K562 (cell line): Measurements from ENCODE around the gene B4GALT5. TPM values are rescaled to one million over a fixed set of nuclear protein-coding genes. Genes with fewer than 3 reads are reported as not detected.
A peak's percentile ranks its signal among the peaks of the same experiment; 100 is the strongest.

Experiments
- ATAC-seq: fragments of 200-7000 bp; cut with Tn5 transposase; 3 replicates; pipeline ENCODE4 v1.9.1; 2020; ENCODE audit warnings: moderate library complexity
- BruUV-seq: library from RNA; stranded (reverse); fragments of 400-500 nt; replicated peaks from 2 replicates; lab custom pipeline; 2021; lab: Mats Ljungman, UMichigan
- CTCF ChIA-PET: fragments of 300-600 bp; formaldehyde crosslinking; extraction: SDS; loops from one replicate; lab custom pipeline; 2021; ENCODE audit warnings: low intra/inter-chr PET ratio; lab: Yijun Ruan, JAX
- POLR2A ChIA-PET: fragments of 300-600, 350-650 bp; sonication (Branson Sonifier 250); formaldehyde crosslinking; extraction: SDS; loops from one replicate; lab custom pipeline; 2021; ENCODE audit warnings: antibody characterized with exemption, inconsistent platforms; lab: Yijun Ruan, JAX
- DNase-seq, 4 experiments: peaks; one replicate each; pipeline versions ENCODE4 v3.0.0 to v3.0.0-alpha.2; 2011 to 2018; ENCODE audit warnings: low spot score in 3 of 4, mixed read lengths in 3 of 4; ENCODE audit errors: extremely low read depth in 1 of 4
- FAIRE-seq: peaks from 2 replicates; lab custom pipeline; 2011; peaks lifted over from hg19 to GRCh38; lab: Jason Lieb, UNC
- H2AFZ ChIP-seq: 2 replicates; pipeline ENCODE4 v1.6.0; 2011; ENCODE audit warnings: low read depth, low read length, control low read depth, inconsistent platforms
- H3K27ac ChIP-seq: fragments of 200-600 bp; 3 replicates; pipeline ENCODE4 v1.8.0; 2011; ENCODE audit warnings: low read depth, mild to moderate bottlenecking, control low read depth, inconsistent platforms, low read length, moderate library complexity, mixed read lengths; ENCODE audit errors: extremely low read depth
- H3K27me3 ChIP-seq, 2 experiments: fragments of 300-600 bp in 1 of 2; 2 replicates in 1 of 2; 3 replicates in 1 of 2; pipeline versions ENCODE4 v1.6.0 to v1.8.0; 2011; ENCODE audit warnings: inconsistent platforms in 2 of 2, low read length in 2 of 2, mild to moderate bottlenecking in 1 of 2, mixed read lengths in 1 of 2, moderate library complexity in 1 of 2; ENCODE audit not compliant: control insufficient read depth in 2 of 2, insufficient read depth in 2 of 2
- H3K36me3 ChIP-seq: fragments of 300-600 bp; 3 replicates; pipeline ENCODE4 v1.8.0; 2011; ENCODE audit warnings: mild to moderate bottlenecking, low read length, inconsistent platforms; ENCODE audit not compliant: control insufficient read depth, insufficient read depth
- H3K4me1 ChIP-seq, 2 experiments: fragments of 200-600 bp in 1 of 2; replicated peaks in 1 of 2; 2 replicates in 1 of 2; 3 replicates in 1 of 2; pipeline versions ENCODE4 v1.5.1 to v1.8.0; 2011; ENCODE audit warnings: inconsistent platforms in 2 of 2, low read length in 2 of 2, mild to moderate bottlenecking in 1 of 2, mixed read lengths in 1 of 2, moderate library complexity in 1 of 2; ENCODE audit not compliant: control insufficient read depth in 2 of 2, insufficient read depth in 2 of 2
- H3K4me2 ChIP-seq: 2 replicates; pipeline ENCODE4 v1.6.1; 2011; ENCODE audit warnings: low read length, control low read depth, inconsistent platforms, mixed read lengths; ENCODE audit not compliant: insufficient read depth
- H3K4me3 ChIP-seq: fragments of 200-600 bp; sonication (generic), shearing (Covaris generic); 2 replicates; pipeline ENCODE4 v1.5.1; 2016; ENCODE audit warnings: control low read depth, inconsistent platforms
- H3K79me2 ChIP-seq: fragments of 200-600 bp; 3 replicates; pipeline ENCODE4 v1.8.0; 2011; ENCODE audit warnings: low read length, inconsistent platforms; ENCODE audit not compliant: control insufficient read depth, insufficient read depth
- H3K9ac ChIP-seq, 2 experiments: 2 replicates each; pipeline versions ENCODE4 v1.6.0 to v1.6.1; 2011; ENCODE audit warnings: low read depth in 2 of 2, low read length in 2 of 2, control low read depth in 1 of 2, inconsistent platforms in 1 of 2, mild to moderate bottlenecking in 1 of 2, mixed read lengths in 1 of 2; ENCODE audit not compliant: insufficient read depth in 1 of 2
- H3K9me1 ChIP-seq: one replicate; pipeline ENCODE4 v1.6.0; 2011; ENCODE audit warnings: inconsistent platforms, mild to moderate bottlenecking, low read length, moderate library complexity; ENCODE audit not compliant: control insufficient read depth, insufficient read depth
- H3K9me3 ChIP-seq: replicated peaks from 2 replicates; pipeline ENCODE4 v1.5.1; 2011; ENCODE audit warnings: low read depth, low read length, inconsistent platforms; ENCODE audit not compliant: control insufficient read depth, insufficient read depth
- H4K20me1 ChIP-seq: replicated peaks from 2 replicates; pipeline ENCODE4 v1.6.1; 2011; ENCODE audit warnings: low read length, inconsistent platforms, mixed read lengths; ENCODE audit not compliant: control insufficient read depth, insufficient read depth
- CBFA2T2 ChIP-seq: fragments of 450-650 bp; conservative IDR thresholded peaks from 2 replicates; pipeline ENCODE4 v1.6.1; 2017; ENCODE audit warnings: mild to moderate bottlenecking
- GABPB1 ChIP-seq: sonication (generic); formaldehyde crosslinking; IDR thresholded peaks from 2 replicates; pipeline ENCODE4 v1.8.0; 2022; ENCODE audit warnings: mild to moderate bottlenecking, missing genetic modification reagents
- HSF4 ChIP-seq: fragments of 250-450 bp; sonication (Bioruptor Pico); IDR thresholded peaks from 2 replicates; pipeline ENCODE4 v2.1.2; 2022; ENCODE audit warnings: mild to moderate bottlenecking, moderate library complexity, borderline replicate concordance
- IRF1 ChIP-seq: sonication (generic); formaldehyde crosslinking; IDR thresholded peaks from 2 replicates; pipeline ENCODE4 v1.8.0; 2022; ENCODE audit warnings: missing genetic modification reagents, mild to moderate bottlenecking, borderline replicate concordance
- KAT8 ChIP-seq: fragments of 450-650 bp; IDR thresholded peaks from 2 replicates; pipeline ENCODE4 v1.6.1; 2016; ENCODE audit warnings: low read depth, mild to moderate bottlenecking
- LARP7 ChIP-seq: fragments of 450-650 bp; IDR thresholded peaks from 2 replicates; pipeline ENCODE4 v1.6.1; 2016
- MTA1 ChIP-seq: fragments of 450-650 bp; IDR thresholded peaks from 2 replicates; pipeline ENCODE4 v1.6.1; 2017; ENCODE audit warnings: borderline replicate concordance
- PPARD ChIP-seq: fragments of 250-450 bp; sonication (Bioruptor Pico); IDR thresholded peaks from 2 replicates; pipeline ENCODE4 v1.8.0; 2022; ENCODE audit warnings: inconsistent platforms, mild to moderate bottlenecking, moderate library complexity
- PRPF4 ChIP-seq: fragments of 200-400 bp; formaldehyde crosslinking; IDR thresholded peaks from one replicate; pipeline ENCODE4 v1.6.1; 2017; ENCODE audit warnings: low read length, low read depth, mild to moderate bottlenecking; ENCODE audit not compliant: insufficient read depth, poor library complexity, severe bottlenecking
- PTRF ChIP-seq: fragments of 450-650 bp; IDR thresholded peaks from 2 replicates; pipeline ENCODE4 v1.6.1; 2016; ENCODE audit warnings: mild to moderate bottlenecking, missing genetic modification characterization, missing compliant biosample characterization
- PTTG1 ChIP-seq: fragments of 450-650 bp; IDR thresholded peaks from 2 replicates; pipeline ENCODE4 v1.6.1; 2016; ENCODE audit warnings: low read depth, mild to moderate bottlenecking, missing genetic modification characterization, missing compliant biosample characterization
- RB1 ChIP-seq: fragments of 450-650 bp; IDR thresholded peaks from 2 replicates; pipeline ENCODE4 v1.6.1; 2017; ENCODE audit warnings: low read depth, mild to moderate bottlenecking
- RBM15 ChIP-seq: fragments of 200-400 bp; formaldehyde crosslinking; IDR thresholded peaks from 2 replicates; pipeline ENCODE4 v1.6.1; 2018; ENCODE audit warnings: mild to moderate bottlenecking, low read length, moderate library complexity; ENCODE audit not compliant: insufficient read depth
- SIX5 ChIP-seq, 2 experiments: IDR thresholded peaks; 2 replicates each; pipeline ENCODE4 v1.6.1; 2011; ENCODE audit warnings: low read length in 2 of 2, borderline replicate concordance in 1 of 2, low read depth in 1 of 2, mild to moderate bottlenecking in 1 of 2, moderate library complexity in 1 of 2; ENCODE audit not compliant: insufficient read depth in 1 of 2
- STAG1 ChIP-seq: sonication (generic); formaldehyde crosslinking; IDR thresholded peaks from 2 replicates; pipeline ENCODE4 v1.5.0; 2020; ENCODE audit warnings: missing genetic modification reagents, borderline replicate concordance
- ZBTB7A ChIP-seq: IDR thresholded peaks from 2 replicates; pipeline ENCODE4 v1.6.1; 2011; ENCODE audit warnings: low read depth, mild to moderate bottlenecking, low read length, moderate library complexity, borderline replicate concordance; ENCODE audit not compliant: control insufficient read depth
- ZEB2 ChIP-seq: fragments of 450-650 bp; IDR thresholded peaks from 2 replicates; pipeline ENCODE4 v1.6.1; 2016
- ZKSCAN1 ChIP-seq: fragments of 150-350 bp; IDR thresholded peaks from 2 replicates; pipeline ENCODE4 v1.6.1; 2016; ENCODE audit warnings: low read depth, low read length
- ZNF76 ChIP-seq: fragments of 250-450 bp; sonication (Bioruptor Pico); IDR thresholded peaks from 2 replicates; pipeline ENCODE4 v1.4.0; 2020; ENCODE audit warnings: mild to moderate bottlenecking, moderate library complexity, borderline replicate concordance
- ZNF780A ChIP-seq: fragments of 250-450 bp; sonication (Bioruptor Pico); IDR thresholded peaks from 2 replicates; pipeline ENCODE4 v1.5.0; 2021; ENCODE audit warnings: mild to moderate bottlenecking
- WGBS: fragments of 100-300 bp; shearing (Covaris generic); methylation state at CpG from one replicate; pipeline ENCODE4 v1.1.6; 2016; ENCODE audit warnings: low coverage, mixed read lengths; ENCODE audit not compliant: insufficient coverage; ENCODE audit errors: missing lambda C conversion rate; 5-methylcytosine and 5-hydroxymethylcytosine counted together
- in situ Hi-C: fragments of 300-500 bp; cut with MboI; formaldehyde crosslinking; loops from 4 replicates; pipeline ENCODE4 v1.15.0; 2018; ENCODE audit warnings: inconsistent platforms, mixed read lengths
- intact Hi-C: fragments of 100-400 bp; cut with micrococcal nuclease; formaldehyde crosslinking; loops from 2 replicates; pipeline ENCODE4 v1.14.2; 2022
- polyA plus RNA-seq, 8 experiments: library from polyadenylated mRNA; depleted of rRNA in 4 of 8; stranded (reverse) in 5 of 8; unstranded in 3 of 8; fragments of >200 nt; fragmentation: Nextera tagmentation in 2 of 8; fragmentation: Illumina TruSeq in 1 of 8; extraction: Ambion mirVana in 2 of 8; extraction: Trizol in 1 of 8; gene quantifications; 2 replicates each; pipeline versions ENCODE4 v1.2.1 to v1.2.3, GENCODE V29; 2011 to 2014; ENCODE audit warnings: inconsistent platforms in 1 of 8, missing spikeins in 1 of 8
- total RNA-seq, 7 experiments: library from RNA; depleted of rRNA in 6 of 7; stranded (reverse); fragments of >200 nt in 6 of 7; fragmentation: Illumina TruSeq in 2 of 7; extraction: Trizol in 2 of 7; gene quantifications; 2 replicates each; pipeline versions ENCODE4 v1.2.1 to v1.2.3, GENCODE V29; 2011 to 2021; ENCODE audit warnings: low replicate concordance in 1 of 7
- TF ChIP-seq, protein P1 (sequence below): fragments of 450-650 bp; formaldehyde crosslinking; IDR thresholded peaks from 2 replicates; pipeline ENCODE4 v1.4.0; 2022; ENCODE audit warnings: missing genetic modification characterization

Gene B4GALT5
- total and polyA plus RNA-seq, 9 of the 15 experiments (the other 6 are each of a cell fraction or from before 2014, with no cell fraction given), result 8.5 to 32.6 (median 23.4) TPM

DNA sequence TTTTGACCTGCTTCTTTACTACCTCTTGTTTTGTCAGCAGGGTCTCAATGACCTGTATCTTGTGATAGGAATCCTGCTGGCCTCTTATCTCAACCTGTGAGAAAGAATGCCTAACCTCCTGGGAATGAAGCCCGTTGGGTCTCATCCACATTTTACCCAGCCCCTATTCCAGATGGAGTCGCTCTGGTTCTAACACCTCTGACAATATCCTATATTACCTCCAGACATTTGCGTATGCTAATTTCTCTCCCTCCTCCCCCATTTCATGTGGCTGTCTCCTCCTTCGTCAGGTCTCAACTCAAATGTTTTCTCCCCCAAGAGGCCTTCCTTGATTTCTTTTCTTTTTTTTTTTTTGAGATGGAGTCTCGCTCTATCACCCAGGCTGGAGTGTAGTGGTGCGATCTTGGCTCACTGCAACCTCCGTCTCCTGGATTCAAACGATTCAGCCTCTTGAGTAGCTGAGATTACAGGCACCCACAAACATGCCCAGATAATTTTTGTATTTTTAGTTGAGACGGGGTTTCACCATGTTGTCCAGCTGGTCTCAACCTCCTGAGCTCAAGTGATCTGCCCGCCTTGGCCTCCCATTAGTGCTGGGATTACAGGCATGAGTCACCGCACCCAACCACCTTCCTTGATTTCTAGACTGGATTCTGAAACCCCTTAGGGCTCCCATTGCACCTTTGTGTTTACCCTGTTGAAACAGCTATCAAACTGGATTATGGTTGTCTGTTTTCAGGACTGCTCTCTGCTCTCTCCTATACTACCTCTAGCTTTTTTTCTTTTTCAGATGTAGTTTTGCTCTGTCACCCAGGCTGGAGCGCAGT, 49.5 kb upstream of the B4GALT5 start:
- peak; percentile 6 for FAIRE-seq
- Histone ChIP-seq H3K9me1 (no peaks in the 10 kb centered on the region), H3K27me3 (no peaks in the 10 kb centered on the region), H3K9ac (peak overlapping the region in 1 of 2 experiments; percentile 46; a peak in 2 of 4 replicates), H3K4me1 (peaks cover 31 to 52% of the 10 kb centered on the region in 2 experiments), H3K9me3 (no peaks in the 10 kb centered on the region), H3K4me2 (no peak overlapping the region; the same call in 1 of the 2 replicates), H3K27ac (peak overlapping the region; percentile 97), H4K20me1 (no peaks in the 10 kb centered on the region), H3K36me3 (no peaks in the 10 kb centered on the region), H3K4me3 (no peak overlapping the region), H2AFZ (peak overlapping the region; percentile 49), H3K79me2 (no peaks in the 10 kb centered on the region)
- in situ Hi-C loops, result no loop called here
- DNase-seq, result peak in 3 of 4 experiments; percentile 30 to 64 (median 32)
- ChIA-PET CTCF (no interaction called here), POLR2A (interaction anchor here (0.8 to 3.5 kb wide), 8 partner anchors 8 to 62 kb away, joined by 3 to 26 read pairs (median 4); no protein-coding TSS in a partner anchor)
- ATAC-seq, result peak; percentile 13
- no TSS peak for BruUV-seq
- WGBS, result 18% methylated on average over 10 of the region's 12 CpGs
- intact Hi-C loops, result no loop called here
- TF ChIP-seq, protein P1, sequence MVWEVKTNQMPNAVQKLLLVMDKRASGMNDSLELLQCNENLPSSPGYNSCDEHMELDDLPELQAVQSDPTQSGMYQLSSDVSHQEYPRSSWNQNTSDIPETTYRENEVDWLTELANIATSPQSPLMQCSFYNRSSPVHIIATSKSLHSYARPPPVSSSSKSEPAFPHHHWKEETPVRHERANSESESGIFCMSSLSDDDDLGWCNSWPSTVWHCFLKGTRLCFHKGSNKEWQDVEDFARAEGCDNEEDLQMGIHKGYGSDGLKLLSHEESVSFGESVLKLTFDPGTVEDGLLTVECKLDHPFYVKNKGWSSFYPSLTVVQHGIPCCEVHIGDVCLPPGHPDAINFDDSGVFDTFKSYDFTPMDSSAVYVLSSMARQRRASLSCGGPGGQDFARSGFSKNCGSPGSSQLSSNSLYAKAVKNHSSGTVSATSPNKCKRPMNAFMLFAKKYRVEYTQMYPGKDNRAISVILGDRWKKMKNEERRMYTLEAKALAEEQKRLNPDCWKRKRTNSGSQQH (CRISPR knock-in tag), result 0 out of 2 replicates have a peak, but pooled peaks have one; percentile 14
- TF ChIP-seq PRPF4, result no peak
- no peak for TF ChIP-seq MTA1
- peak; percentile 93; the same call in 1 of the 2 replicates for TF ChIP-seq ZNF76 (CRISPR knock-in tag)
- TF ChIP-seq ZBTB7A, result no peak
- no peak for TF ChIP-seq KAT8
- TF ChIP-seq ZNF780A (CRISPR knock-in tag), result no peak
- TF ChIP-seq ZKSCAN1, result no peak
- no peak for TF ChIP-seq IRF1 (CRISPR knock-in tag)
- TF ChIP-seq PTTG1, result peak; percentile 95
- no peak for TF ChIP-seq GABPB1 (CRISPR knock-in tag)
- peak; percentile 94 for TF ChIP-seq PTRF (tag)
- no peak for TF ChIP-seq CBFA2T2
- TF ChIP-seq RB1, result no peak
- TF ChIP-seq HSF4 (CRISPR knock-in tag), result peak; percentile 86; the same call in 1 of the 2 replicates
- TF ChIP-seq RBM15, result no peak
- TF ChIP-seq ZEB2, result no peak
- no peak for TF ChIP-seq LARP7
- TF ChIP-seq SIX5 (IDR thresholded peaks at IDR 0.05; ENCODE audit: borderline replicate concordance in 1 of 2, insufficient read depth in 1 of 2, low read depth in 1 of 2, low read length in 2 of 2), result no peak
- 0 out of 2 replicates have a peak, but pooled peaks have one; percentile 29 for TF ChIP-seq PPARD (CRISPR knock-in tag)
- TF ChIP-seq STAG1 (CRISPR knock-in tag), result no peak
